Measurements from ENCODE around the gene PRKACA.
"Not testable (repeated sequence)": the region's sequence is repeated elsewhere in the genome, so short reads cannot be mapped to it uniquely, and the experiment has no call there.

Gene PRKACA

DNA sequence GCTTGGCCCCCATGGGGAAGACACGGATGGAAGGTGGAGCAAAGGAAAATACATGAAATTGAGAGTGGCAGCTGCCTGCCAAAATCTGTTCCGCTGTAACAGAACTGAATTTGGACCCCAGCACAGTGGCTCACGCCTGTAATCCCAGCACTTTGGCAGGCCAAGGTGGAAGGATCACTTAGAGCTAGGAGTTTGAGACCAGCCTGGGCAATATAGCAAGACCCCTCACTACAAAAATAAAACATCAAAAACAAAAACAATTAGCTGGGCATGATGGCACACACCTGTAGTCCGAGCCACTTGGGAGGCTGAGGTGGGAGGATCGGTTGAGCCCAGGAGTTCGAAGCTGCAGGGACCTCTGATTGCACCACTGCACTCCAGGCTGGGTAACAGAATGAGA, 65.1 kb downstream of the PRKACA start:
- H3K4me3 ChIP-seq (ENCODE audit: low read depth, low read length): no peak overlapping the region

DNA sequence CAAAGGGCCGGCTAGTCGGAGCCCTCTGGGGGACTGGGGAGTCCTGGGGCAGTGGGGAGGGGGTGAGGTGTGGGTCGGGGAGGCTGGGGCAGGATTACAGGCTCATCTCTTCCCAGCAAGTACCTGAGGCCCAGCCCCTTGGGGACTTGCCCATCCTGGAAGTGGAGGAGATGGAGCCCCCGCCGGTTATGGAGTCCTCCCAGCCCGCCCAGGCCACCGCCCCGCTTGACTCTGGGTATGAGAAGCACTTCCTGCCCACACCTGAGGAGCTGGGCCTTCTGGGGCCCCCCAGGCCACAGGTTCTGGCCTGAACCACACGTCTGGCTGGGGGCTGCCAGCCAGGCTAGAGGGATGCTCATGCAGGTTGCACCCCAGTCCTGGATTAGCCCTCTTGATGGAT, 65.6 kb downstream of the PRKACA start:
- no peak overlapping the region for H3K4me3 ChIP-seq (ENCODE audit: low read depth, low read length)

DNA sequence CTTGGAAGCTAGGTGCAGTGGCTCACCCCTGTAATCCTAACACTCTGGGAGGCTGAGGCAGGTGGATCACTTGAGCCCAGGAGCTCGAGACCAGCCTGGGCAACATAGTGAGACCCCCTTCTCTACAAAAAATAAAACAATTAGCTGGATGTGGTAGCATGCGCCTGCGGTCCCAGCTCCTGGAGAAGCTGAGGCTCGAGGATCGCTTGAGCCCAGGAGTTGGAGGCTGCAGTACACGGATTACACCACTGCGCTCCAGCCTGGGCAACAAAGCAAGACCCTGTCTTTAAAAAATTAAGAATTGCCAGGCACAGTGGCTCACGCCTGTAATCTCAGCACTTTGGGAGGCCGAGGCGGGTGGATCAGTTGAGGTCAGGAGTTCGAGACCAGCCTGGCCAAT, 66.6 kb downstream of the PRKACA start:
- not testable (repeated sequence) for H3K4me3 ChIP-seq (ENCODE audit: low read depth, low read length)

DNA sequence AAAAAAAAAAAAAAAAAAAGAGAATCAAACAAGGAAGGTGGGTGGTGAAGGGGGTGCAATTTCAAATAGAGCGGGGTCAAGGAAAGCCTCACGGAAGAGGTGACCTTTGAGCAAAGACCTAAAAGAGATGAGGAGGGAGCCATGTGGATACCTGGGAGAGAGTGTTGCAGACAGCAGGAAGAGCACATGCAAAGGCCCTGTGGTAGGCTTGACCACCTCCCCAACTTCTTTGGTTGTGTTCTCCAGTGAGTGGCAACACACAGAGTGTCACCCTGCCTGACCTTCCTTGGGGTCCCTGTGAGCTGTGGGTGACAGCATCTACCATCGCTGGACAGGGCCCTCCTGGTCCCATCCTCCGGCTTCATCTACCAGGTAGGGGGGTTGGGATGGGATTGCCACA, 67.0 kb downstream of the PRKACA start:
- no peak overlapping the region for H3K4me3 ChIP-seq (ENCODE audit: low read depth, low read length)

GRCh38 chr19:14048443-14049153, 69.0 kb downstream of the PRKACA start:
- H3K4me3 ChIP-seq (ENCODE audit: low read depth, low read length): no peak overlapping the region

- H3K4me3 ChIP-seq (ENCODE audit: low read depth, low read length): not testable (repeated sequence)
These were observed 69.7 kb downstream of the PRKACA start for GRCh38 chr19:14047866-14048265.

DNA sequence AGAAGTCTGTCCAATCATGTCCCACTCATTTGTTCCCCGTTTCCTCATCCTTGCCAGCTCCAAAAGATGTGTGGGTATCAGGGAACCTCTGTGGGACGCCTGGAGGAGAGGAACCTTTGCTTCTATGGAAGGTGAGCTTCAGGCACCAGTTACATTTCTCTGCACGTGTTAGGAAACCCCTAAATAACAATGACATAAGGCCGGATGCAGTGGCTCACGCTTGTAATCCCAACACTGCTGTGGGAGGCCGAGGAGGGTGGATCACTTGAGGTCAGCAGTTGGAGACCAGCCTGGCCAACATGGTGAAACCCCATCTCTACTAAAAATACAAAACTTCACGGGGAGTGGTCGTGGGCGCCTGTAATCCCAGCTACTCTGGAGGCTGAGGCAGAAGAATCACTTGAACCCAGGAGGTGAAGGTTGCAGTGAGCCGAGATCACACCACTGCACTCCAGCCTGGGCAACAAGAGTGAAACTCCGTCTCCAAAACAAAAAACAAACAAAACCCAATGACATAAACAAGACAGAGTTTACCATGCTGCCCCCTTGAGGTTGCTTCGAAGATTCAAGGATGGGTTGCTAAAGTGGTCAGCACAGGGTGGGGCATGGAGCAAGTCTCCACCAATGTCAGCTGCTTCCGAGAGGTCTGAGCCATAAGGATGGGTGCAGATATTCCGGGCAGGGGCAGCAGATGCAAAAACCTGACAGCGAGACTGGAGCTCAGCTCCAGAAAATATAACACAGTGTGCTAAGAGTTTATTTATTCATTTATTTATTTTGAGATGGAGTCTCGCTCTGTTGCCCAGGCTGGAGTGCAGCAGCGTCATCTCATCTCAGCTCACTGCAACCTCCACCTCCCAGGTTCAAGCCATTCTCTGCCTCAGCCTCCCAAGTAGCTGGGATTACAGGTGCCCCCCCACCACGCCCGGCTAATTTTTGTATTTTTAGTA, 74.6 kb downstream of the PRKACA start:
- not testable (repeated sequence) for H3K4me3 ChIP-seq (ENCODE audit: low read depth, low read length)
